GM19193 (cell line): ENCODE results near the gene FCN2.

Experiments
- POLR2A ChIP-seq: IDR thresholded peaks from 4 replicates; pipeline ENCODE4 v1.6.1; 2011; ENCODE audit not compliant: insufficient read depth, insufficient read length; ENCODE audit errors: extremely low read depth

FCN2 gene

DNA sequence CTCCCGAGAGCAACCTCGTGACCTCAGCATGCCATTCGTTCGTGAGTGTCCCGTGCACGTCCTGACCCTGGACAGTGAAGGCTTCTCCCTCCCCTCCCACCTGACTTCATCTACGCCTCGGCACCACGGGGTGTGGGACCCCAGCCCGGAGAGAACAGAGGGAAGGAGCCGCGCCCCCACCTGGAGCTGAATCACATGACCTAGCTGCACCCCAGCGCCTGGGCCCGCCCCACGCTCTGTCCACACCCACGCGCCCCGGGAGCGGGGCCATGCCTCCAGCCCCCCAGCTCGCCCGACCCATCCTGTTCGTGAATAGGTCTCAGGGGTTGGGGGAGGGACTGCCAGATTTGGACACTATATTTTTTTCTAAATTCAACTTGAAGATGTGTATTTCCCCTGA lies 38.3 kb upstream of the FCN2 start:
- no peak for TF ChIP-seq POLR2A

DNA sequence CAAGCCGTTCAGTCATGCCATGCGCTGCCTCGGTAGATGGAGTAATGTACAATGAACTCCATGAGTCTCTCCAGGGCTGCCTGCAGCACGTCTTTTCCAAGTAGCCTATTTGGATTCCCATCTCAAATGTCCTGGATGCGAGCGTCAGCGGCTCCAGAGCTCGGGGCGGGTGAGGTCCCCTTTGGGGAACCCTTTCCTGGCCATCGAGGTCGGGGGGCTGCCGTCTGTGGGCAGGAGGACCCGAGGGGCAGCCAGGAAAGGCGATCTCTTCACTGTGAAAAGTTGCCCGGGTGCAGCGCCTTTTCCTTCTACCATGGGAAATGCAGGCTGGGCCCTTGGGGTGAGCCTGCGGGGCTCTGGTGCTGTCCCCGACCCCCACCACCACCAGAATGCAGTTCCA lies 36.9 kb upstream of the FCN2 start:
- no peak for TF ChIP-seq POLR2A

DNA sequence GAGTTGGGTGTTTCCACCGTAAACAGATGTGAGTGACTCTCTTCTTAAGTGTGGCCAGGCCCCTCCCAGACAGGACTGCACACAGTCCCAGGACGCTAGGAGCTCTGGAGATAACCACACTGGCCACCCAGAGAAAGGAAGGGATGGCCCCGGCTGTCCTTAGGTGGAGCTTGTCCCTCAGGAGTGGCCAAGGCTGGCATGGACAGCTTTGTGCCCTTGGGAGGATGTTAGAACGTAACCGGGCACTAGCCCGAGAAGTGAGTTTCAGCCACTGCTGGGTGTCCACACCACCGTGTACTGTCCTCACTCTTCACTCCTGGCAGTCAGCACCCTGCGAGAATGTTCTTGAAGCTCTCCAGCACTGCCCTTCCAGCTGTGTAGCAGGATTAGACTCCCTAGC lies 35.8 kb upstream of the FCN2 start:
- no peak for TF ChIP-seq POLR2A

DNA sequence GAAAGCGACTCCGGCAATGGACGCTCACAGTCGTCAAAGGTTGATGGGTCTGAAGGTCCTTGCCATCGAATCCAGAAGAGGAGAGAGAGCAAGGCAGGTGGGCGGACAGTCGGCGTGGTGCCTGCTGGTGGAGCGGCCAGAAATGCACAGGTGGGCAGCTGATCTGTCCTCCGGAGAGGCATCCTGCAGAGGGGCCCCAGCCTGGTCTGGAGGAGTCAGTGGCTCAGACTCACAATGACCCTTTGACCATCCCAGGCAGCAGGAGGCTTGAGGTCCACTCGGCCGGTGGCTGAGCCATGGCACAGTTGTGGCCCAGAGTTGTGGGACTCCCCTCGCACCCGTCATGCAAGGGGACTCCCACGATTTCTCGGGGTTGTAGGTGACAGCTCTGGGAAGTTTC lies 34.4 kb upstream of the FCN2 start:
- TF ChIP-seq POLR2A, result no peak

DNA sequence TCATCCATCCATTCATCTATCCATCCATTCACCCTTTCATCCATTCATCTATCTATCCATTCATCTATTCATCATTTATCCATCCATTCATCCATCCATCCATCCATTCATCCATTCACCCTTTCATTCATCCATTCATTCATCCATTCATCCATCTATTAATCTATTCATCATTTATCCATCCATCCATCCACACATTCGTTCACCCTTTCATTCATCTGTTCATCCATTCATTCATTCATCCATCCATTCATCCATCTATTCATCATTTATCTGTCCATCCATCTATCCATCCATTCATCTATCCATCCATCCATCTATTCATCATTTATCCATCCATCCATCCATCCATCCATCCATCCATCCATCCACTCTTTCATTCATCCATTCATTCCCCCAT lies 33.9 kb upstream of the FCN2 start:
- TF ChIP-seq POLR2A, result no peak

DNA sequence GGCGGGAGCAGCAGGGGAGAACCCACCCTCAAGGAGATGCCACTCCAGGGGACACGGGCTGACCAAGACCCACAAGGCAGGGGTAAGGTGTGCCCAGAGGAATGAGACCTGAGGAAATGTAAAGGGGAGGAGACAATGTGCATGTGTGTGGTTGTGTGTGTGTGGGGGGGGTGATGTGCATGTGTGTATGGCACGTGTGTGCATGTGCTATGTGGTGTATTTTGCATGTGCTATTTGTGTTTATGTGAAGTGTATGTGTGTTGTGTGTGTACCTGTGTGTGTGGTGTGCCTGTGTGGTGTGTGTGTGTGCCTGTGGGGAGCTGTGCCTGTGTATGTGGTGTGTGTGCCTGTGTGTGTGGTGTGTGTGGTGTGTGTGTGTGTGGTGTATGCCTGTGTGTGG lies 33.5 kb upstream of the FCN2 start:
- no peak for TF ChIP-seq POLR2A

DNA sequence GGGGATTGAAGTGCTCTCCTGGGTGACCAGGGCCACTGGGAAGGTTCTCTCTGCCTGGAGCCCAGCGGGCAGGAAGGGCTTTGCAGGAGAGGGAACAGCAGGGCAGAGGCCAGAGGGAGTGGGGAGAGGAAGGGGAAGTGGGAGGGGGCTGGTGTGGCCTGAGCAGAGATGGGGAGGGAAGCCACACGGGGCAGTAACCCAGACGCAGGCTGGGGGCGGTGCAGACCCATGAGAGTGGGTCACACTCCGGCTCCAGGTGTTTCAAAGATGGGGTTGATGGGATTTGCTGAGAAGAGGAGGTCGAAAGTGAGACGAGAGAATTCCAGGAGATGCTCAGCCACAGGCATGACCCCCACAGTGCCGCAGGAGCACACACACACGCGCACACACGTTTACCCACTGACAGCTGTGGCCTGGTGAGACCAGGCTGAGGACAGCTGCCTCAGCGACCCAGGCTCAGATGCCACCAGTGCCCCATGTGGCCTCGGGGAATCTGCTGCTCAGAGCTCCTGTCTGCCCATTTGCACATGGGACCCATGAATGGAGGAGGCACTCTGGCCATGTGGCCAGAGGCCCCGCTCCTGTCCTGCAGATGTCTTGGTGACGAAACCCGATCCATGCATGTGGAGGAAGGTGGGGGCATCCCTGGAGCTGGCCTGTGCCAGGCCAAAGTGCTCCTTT lies 32.7 kb upstream of the FCN2 start:
- no peak for TF ChIP-seq POLR2A

DNA sequence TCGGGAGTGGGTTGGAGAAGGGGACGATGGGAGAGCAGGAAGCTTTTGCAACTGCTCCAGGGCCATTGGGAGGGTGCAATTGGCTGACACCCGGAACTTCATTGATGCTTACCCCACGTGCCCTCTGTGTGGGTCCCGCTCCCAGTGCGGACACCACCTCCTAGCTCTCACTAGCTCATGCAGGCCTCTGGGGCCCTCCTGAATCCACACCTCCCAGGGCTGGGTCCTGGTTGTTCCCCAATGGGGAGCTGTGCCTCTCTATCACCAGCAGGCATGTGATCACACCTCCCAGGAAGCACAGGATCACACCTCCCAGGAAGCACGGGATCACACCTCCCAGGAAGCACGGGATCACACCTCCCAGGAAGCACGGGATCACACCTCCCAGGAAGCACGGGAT lies 32.1 kb upstream of the FCN2 start:
- TF ChIP-seq POLR2A, result no peak

DNA sequence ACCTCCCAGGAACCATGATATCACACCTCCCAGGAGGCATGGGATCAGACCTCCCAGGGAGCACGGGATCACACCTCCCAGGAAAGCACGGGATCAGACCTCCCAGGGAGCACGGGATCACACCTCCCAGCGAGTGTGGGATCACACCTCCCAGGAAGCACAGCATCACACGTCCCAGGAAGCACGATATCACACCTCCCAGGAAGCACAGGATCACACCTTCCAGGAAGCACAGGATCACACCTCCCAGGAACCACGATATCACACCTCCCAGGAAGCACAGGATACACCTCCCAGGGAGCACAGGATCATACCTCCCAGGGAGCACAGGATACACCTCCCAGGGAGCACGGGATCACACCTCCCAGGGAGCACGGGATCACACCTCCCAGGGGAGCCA lies 30.0 kb upstream of the FCN2 start:
- TF ChIP-seq POLR2A, result no peak

DNA sequence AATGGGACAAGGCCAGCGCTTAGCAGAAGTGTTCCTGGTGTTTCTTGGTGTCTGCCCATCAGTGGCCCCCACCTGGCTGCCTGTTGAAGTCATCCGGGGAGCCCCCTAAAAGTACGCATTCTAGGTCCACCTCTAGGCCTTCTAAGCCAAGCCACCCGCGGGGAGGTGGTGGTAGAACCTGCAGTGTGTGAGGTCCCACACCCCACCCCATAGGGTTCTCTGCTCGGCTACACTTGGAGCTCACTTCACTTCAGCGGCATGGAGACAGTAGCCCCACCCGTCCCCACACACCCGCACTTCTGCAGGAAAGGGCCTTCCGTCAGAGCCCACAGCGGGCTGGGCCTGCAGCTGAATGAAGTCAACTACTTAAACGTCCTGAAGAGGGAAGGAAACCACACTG lies 29.6 kb upstream of the FCN2 start:
- no peak for TF ChIP-seq POLR2A

DNA sequence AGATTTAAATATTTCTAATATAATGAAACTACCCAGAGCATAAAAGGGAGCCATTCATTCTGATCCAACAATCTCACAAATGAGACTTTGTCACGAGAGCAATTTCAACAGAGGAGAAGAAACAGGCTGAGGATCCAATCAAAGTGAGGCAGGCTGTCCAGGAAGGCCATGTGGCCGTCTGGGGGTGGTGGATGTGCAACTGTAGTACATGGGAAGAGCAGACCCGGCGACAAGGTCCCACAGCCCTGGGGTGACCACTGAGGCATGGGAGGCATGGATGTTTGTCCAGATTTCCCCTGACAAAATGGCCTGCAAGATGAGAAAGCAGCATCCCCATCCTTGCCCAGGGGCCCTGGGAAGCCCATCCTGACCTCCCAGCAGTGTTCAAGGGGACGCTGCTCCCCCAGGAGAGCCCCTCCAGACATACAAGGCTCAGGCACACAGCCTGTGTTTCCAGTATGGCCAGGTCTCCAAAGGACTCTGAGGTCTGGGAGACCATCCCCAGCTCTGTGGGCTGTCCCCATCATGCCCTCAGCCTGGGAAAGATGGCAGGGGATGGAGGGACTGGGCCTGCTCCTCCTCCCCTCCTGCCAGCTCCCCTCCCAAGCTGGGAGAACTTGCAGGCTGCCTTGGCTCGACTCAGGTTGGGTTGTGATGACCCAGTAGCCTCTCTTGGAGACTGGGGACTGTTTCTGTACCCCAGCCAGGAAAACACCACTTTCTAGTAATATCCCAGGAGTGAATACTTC lies 27.5 kb upstream of the FCN2 start:
- TF ChIP-seq POLR2A, result no peak

DNA sequence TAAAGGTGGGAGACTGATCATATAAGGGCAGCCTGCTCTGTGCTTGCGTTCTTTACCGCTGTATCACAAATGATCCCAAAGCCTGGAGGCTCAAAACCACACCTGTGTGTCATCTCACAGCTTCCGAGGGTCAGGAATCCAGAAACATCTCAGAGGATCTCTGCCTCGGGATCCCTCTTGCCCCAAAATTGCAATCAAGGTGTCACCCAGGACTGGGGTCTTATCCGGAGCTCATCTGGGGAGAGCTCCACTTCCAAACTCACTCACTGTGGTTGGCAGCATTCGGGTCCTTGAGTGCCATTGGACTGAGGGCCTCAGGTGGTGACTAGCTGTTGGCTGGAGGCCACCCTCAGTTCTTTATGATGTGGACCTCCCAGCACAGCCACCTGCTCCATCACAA lies 26.7 kb upstream of the FCN2 start:
- TF ChIP-seq POLR2A, result no peak

DNA sequence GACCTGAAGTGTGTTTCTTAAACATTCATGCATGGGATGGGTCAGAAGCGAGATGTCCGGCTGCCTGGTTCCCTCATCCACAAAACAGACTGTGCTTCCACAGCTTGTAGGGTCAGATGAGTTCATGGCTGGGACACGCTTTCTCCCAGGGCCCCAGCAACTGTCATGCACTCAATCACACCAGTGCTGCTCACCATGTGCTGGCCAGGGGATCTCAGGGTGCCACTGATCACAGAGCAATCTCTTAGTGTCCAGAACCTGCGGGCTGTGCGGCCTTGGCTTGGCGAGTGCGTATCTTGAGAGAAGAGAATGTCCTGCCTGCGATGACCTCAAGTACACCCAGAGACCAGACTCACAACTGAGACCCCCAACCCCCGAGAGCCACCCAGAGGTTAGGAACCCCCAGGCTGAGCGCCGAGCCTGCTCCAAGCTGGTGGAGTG lies 26.0 kb upstream of the FCN2 start:
- no peak for TF ChIP-seq POLR2A

DNA sequence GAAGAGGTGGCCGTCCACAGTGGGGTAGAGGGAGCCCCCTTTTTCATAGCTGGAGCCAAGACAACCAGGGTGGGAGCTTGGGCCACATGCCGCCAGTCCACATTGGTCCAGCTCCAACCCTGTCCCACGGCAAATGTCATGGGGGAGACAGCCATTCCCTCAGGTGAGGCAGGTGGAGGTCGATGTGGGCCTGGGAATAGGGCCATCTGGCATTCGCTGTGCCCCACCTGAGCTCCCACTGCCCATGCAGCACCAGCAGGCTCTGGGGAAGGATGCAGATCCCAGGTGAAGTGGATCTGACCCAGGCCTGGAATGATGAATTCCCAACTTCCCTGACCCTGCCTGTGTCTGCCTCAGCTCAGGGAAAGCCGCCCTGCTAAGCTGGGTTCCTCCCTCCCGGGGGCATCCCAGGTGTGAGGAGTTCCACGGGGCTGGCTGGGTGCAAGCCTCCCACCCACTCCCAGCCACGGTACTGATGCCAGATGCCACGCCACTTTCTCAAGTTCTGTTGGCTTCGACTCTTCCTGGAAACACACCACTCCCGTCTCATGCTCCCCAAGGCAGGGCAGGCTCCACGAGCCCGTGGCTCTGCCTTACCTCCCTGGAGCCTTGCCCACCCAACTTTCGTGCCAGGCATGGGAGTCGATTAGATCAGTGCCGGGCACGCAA lies 25.2 kb upstream of the FCN2 start:
- no peak for TF ChIP-seq POLR2A

DNA sequence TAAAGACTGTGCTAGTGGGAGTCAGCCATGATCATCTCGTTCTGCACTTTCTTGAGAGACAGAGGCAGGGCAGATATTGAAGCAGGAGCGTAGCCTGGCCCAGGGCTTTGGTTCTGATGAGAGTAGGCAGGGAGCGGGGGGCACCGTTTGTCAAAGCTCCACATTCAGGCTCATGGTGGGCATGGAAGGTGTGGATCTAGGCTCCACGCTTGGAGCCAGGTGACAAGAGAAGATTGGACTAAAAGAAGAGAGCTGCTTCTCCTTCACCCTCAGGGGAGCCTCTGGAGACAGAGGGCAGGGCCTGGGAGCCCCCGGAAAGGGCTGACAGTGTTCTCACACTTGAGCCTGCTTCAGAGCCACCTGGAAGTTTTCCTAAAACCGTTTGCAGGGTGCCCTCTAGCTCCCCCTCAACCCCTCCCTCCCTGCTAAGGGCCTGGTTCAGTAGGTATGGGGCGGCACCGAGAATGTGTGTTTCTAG lies 24.7 kb upstream of the FCN2 start:
- no peak for TF ChIP-seq POLR2A
